NCI-H2196 (cell line): ENCODE results near the gene MRPL23.

Experiments used
- DNase-seq: peaks from one replicate; lab custom pipeline; 2025; ENCODE audit not compliant: unreplicated experiment; lab: John Stamatoyannopoulos, UW

MRPL23 gene

DNA sequence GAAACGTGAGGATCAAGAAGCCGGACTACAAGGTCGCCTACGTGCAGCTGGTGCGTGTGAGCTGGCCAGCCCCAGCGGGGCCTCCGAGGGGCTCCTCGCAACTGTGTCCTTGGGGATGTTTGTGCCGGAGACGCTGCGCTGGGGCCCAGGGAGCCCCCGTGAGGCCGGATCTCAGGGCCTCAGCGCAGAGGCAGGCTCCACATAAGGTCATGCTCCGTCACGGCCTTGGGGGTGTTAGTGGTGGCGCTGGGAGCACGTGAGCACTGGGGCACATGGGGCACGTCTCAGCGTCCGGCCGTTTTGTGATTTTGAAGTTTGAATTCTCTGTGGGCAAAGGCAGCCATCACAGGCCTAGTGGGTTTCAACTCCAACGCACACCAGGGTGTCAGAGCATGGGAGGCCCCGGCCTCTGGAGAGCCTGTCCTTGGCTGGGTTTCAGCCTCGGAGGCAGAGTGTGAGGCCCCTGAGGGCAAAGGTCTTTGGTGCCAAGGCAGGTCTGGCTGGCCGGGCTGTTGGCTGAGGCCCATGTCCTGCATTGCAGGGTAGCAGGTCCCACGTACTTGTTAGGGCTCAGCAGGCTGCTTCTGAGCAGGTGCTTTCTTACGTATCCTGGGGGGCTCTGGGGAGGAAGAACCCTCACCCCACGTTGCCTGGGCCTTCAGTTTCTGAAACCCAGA is 5.8 kb downstream of the MRPL23 start:
- DNase-seq = no peak

- no peak for DNase-seq
These were observed 6.5 kb downstream of the MRPL23 start for GRCh38 chr11:1953489-1954266.

DNA sequence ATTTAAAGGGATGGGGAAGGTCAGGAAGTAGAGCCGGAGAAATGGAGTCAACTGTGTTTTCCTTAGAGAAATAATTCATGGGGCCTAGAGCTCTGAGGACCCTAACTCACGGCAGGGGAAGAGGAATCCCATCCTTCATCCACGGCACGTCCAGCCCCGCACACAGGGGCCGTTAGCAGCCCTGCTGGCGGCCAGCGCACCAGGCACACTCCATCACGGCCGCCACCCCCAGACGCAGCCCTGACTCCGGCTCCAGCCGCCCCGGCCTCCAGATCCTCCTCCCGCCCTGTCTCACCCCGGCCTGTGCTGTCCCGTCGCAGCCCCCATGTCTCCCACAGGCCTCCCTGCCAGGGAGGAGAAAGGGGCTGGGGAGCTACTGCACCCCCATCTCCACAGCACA is 11.2 kb downstream of the MRPL23 start:
- no peak for DNase-seq

- no peak for DNase-seq
These were observed 12.7 kb downstream of the MRPL23 start for GRCh38 chr11:1959786-1960185.

- DNase-seq = no peak
These were observed 16.7 kb downstream of the MRPL23 start for GRCh38 chr11:1963864-1964263.

- DNase-seq = no peak
These were observed 17.2 kb downstream of the MRPL23 start for GRCh38 chr11:1964348-1964747.

GRCh38 chr11:1964955-1965354 is 17.8 kb downstream of the MRPL23 start:
- DNase-seq = no peak

DNA sequence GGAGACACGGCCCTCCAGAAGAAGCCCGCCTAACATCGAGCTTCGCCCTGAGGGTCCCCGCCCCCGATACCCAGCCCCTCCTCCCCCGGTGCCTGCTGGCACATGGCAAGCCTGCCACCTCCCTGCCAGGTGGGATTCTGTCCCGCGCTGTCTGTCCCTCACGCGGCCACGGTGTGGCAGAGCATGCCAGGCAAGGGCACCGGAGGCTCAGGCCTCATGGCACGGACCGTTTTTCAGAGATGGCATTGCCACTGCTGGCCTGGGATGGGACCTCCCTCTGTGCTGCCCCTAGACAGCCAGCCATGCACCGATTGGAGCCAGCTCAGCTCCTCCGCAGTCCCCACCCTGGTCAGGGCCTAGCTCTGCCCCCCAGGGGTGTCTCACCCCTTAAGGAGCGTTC is 19.4 kb downstream of the MRPL23 start:
- no peak for DNase-seq

GRCh38 chr11:1967641-1968225 is 20.6 kb downstream of the MRPL23 start:
- DNase-seq = no peak

DNA sequence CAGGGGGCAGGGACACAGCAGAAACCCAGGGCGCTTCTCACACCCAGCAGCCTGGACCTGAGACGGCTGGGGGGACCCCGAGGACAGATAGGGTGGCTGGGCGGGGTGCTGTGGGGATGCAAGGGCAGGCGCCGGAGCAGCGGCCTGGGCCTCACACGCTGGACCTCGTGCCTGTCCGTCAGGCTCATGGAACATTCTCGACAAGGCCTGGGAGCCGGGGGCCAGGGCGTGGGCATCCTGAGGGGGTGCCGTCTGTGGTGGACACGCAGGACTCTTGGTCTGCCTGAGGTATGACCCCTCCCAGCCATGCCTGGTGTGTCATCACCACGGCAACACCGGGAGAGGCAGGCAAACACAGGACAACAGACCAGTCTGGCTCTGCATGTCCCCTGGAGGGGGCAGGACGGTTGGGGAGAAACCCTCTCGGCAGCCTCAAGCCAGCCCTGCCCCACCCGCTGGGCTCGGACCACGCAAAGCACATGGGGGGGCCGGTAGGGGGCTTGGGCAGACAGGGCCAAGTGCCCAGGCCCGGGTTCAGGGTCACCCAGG is 21.4 kb downstream of the MRPL23 start:
- DNase-seq = no peak

GRCh38 chr11:1969035-1969434 is 21.9 kb downstream of the MRPL23 start:
- no peak for DNase-seq

DNA sequence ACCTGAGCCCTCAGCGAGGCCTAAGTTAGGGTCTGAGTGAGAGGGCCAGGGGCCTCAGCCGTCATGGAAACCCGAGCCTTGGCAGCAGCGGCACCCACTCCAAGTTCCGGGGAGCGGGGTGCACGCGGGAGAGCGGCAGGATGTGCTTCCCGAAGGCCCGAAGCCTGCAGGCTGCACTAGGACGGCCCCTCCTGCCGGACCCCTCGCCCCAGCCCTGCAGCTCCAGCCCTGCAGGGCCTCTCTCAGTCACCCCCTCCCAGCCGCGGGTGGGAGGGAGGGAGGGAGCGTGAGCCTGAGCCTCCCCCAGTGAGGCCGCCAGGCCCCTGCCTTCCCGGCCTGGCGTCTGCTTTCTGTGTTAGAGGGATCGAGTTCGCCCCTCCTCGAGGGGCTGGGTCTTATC is 22.6 kb downstream of the MRPL23 start:
- no peak for DNase-seq

- no peak for DNase-seq
These were observed 23.8 kb downstream of the MRPL23 start for GRCh38 chr11:1970956-1971355.

DNA sequence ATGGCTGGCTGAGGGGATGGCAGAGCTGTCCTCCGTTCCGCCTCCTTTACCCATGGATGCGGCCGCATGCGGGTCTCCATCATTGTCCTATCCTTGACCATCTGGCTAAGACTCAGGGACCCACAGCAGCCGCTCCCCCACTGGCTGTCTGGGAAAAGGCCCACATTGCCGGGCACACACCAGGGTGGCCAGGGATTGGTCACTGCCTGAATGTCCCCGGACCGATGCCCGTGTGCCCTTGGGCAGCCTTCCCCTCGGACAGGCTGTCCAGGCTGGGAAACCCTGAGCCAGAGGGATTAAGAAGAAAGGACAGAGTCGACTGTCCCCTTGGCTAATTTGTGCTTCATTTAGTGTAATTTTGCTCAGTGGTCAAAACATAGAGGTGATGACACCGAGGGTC is 28.1 kb downstream of the MRPL23 start:
- no peak for DNase-seq

GRCh38 chr11:1978720-1979473 is 31.8 kb downstream of the MRPL23 start:
- DNase-seq = no peak

GRCh38 chr11:1979607-1980006 is 32.5 kb downstream of the MRPL23 start:
- DNase-seq = no peak

DNA sequence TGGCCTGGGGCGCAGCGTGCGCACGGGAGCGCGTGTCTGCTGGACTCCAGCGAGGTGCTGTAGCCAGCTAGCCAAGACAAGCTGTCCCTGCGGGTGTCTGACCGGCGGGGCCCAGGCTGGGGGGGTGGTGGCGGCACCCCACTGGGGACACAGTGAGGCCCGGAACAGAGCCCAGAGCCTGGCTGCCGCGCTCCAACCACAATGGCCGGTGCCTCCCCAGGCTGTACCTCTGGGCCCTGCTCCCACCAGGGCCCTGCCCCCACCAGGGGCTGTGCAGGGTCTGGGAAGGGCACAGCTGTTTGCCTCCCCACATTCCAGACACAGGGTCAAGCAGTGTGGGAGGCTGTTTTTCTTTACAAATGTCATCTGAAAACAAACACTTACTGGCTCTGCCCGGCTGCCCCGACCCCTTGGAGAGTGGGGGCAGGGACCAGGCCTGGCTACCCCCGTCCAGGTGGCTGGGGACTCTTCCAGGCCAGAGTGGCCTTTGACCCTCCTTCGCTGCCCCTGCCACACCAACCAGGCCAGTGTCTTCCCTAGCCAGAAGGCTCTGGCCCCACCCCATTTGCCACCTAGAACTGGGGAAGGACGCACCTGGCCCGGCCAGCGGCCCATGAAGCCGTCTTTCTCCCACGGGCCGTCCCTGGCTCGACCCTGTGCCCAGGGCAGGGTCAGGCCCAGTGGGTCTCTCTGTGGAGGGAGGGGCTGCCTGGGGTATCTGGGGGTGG is 35.9 kb downstream of the MRPL23 start:
- DNase-seq = no peak

GRCh38 chr11:1983601-1983961 is 36.4 kb downstream of the MRPL23 start:
- DNase-seq = no peak

- no peak for DNase-seq
These were observed 39.9 kb downstream of the MRPL23 start for GRCh38 chr11:1987024-1987423.

DNA sequence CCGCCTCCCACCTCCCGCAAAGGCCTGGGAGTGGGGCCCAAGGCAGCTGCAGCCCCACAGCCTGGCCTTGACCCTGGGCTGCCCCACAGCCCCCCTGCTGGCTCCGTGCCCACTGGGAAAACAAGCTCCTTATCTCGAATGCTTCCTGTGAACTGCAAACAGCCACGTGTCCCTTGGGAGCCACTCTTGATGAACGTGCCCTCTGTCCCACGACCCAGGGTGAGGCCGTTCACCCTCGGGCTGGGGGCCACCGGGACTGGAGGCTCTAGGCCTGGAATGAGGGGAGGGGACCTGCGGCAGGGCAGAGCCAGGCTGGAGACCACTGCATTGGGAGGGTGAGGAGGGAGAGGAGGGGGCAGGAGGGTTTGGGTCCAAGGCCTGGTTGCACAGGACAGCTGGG is 41.0 kb downstream of the MRPL23 start:
- DNase-seq = no peak
